Measurements from ENCODE around the gene GTPBP6.
"Not testable (repeated sequence)": the region's sequence is repeated elsewhere in the genome, so short reads cannot be mapped to it uniquely, and the experiment has no call there.

Gene GTPBP6

DNA sequence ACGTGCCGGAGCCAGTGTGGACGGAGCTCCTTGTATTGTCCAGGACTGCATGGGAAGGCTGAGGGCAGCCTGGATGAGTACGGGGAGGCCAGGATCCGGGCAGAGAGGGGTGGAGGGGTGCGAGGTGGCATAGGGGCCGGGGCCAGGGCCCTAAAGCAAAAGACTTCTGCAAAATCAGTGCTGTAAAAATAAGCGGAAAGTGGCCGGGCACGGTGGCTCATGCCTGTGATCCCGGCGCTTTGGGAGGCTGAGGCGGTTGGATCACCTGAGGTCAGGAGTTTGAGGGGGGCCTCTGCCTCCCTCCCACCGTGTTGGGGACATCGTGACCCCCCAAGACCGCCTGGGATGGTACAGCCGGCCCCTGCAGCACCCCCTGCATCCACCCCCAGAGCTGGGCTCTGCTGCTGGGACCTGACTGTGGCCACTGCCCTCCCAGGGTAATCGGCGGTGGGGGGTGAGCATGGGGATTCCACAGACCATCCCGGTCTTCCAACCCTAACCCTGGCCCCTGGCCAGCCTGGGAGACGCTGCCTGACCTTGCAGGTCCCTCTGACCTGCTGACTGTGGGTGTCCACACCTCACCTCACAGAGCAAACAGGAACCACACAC is 60.8 kb downstream of the GTPBP6 start:
- no peak for DNase-seq (ENCODE audit: insufficient read length, low spot score)
- no peak for FAIRE-seq
- no peak for TF ChIP-seq POLR2A (IDR thresholded peaks at IDR 0.05; ENCODE audit: low read depth, low read length)

DNA sequence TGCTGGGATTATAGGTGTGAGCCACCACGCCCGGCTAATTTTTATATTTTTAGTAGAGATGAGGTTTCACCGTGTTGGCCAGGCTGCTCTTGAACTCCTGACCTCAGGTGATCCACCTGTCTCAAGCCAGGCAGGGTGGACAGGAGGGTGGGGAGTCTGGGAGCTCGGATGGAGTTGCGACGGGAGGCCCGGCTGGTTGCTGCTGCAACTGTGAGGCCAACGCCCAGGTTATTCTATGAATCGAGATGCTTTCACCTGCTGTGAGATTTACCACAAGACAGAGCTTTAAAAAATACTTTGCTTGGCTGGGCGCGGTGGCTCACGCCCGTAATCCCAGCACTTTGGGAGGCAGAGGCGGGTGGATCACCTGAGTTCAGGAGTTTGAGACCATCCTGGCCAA is 61.5 kb downstream of the GTPBP6 start:
- FAIRE-seq; DNase-seq (ENCODE audit: insufficient read length, low spot score): not testable (repeated sequence)

DNA sequence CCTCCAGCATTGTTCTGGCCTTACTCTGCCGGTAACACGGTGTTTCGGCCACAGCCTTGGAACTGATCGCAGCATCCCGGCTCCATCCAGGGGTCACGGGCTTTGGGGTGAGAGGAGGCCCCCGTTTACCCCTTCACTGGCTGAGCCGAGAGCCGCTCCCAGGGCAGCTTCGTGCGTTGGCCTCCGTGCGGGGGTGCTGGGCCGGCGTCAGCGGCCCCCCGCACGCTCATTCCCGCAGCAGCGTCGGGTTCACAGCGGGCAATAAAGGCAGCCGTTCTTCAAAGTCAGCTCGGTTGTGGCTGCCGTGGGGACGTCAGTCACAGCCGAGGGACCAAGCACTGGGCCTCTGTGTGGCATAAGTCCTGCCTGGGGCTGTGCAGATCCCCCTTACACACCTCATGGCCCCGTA is 62.7 kb downstream of the GTPBP6 start:
- DNase-seq (ENCODE audit: insufficient read length, low spot score) = no peak
- TF ChIP-seq POLR2A (IDR thresholded peaks at IDR 0.05; ENCODE audit: low read depth, low read length) = no peak
- FAIRE-seq = no peak

Data from H54 (cell line).